H9 (cell line): Measurements from ENCODE around the gene HSPH1. TPM values are rescaled to one million over a fixed set of nuclear protein-coding genes. Genes with fewer than 3 reads are reported as not detected.

Experiments
- DNase-seq: peaks from one replicate; pipeline ENCODE4 v3.0.0-alpha.2; 2017
- H2AFZ ChIP-seq: one replicate; pipeline ENCODE4 v1.6.1; 2013; ENCODE audit warnings: mild to moderate bottlenecking, low read length, control low read depth, moderate library complexity
- H2AK5ac ChIP-seq: 2 replicates; pipeline ENCODE4 v1.6.1; 2013; ENCODE audit warnings: low read length, control low read depth, mixed read lengths; ENCODE audit not compliant: insufficient read length
- H2BK120ac ChIP-seq: one replicate; pipeline ENCODE4 v1.6.1; 2013; ENCODE audit warnings: low read depth, mild to moderate bottlenecking, low read length, control low read depth, inconsistent platforms; ENCODE audit not compliant: poor library complexity, severe bottlenecking
- H2BK12ac ChIP-seq: 2 replicates; pipeline ENCODE4 v1.6.1; 2013; ENCODE audit warnings: low read length, control low read depth, mixed read lengths, low read depth; ENCODE audit not compliant: insufficient read length
- H2BK15ac ChIP-seq: 2 replicates; pipeline ENCODE4 v1.6.1; 2013; ENCODE audit warnings: low read depth, low read length, control low read depth
- H2BK20ac ChIP-seq: one replicate; pipeline ENCODE4 v1.6.1; 2013; ENCODE audit warnings: low read depth, mild to moderate bottlenecking, low read length, control low read depth, inconsistent platforms; ENCODE audit not compliant: poor library complexity, severe bottlenecking
- H2BK5ac ChIP-seq: 2 replicates; pipeline ENCODE4 v1.6.1; 2013; ENCODE audit warnings: low read length, control low read depth, mixed read lengths; ENCODE audit not compliant: insufficient read length
- H3K14ac ChIP-seq: 2 replicates; pipeline ENCODE4 v1.6.1; 2013; ENCODE audit warnings: low read length, control low read depth; ENCODE audit not compliant: insufficient read depth
- H3K18ac ChIP-seq: 2 replicates; pipeline ENCODE4 v1.6.1; 2013; ENCODE audit warnings: low read depth, mild to moderate bottlenecking, mixed read lengths, low read length, control low read depth; ENCODE audit not compliant: insufficient read length
- H3K23ac ChIP-seq: 2 replicates; pipeline ENCODE4 v1.6.1; 2013; ENCODE audit warnings: low read length, control low read depth, mixed read lengths, low read depth; ENCODE audit not compliant: insufficient read length
- H3K23me2 ChIP-seq: 2 replicates; pipeline ENCODE4 v1.6.1; 2013; ENCODE audit warnings: low read depth, mild to moderate bottlenecking, mixed read lengths, low read length, control low read depth; ENCODE audit not compliant: insufficient read length, poor library complexity, severe bottlenecking
- H3K27ac ChIP-seq: 2 replicates; pipeline ENCODE4 v1.5.1; 2013; ENCODE audit warnings: low read length, control low read depth, mixed read lengths, low read depth; ENCODE audit not compliant: insufficient read length
- H3K27me3 ChIP-seq: 2 replicates; pipeline ENCODE4 v1.6.1; 2013; ENCODE audit warnings: low read length, control low read depth, inconsistent platforms; ENCODE audit not compliant: insufficient read depth
- H3K4ac ChIP-seq: 2 replicates; pipeline ENCODE4 v1.6.1; 2013; ENCODE audit warnings: low read depth, mild to moderate bottlenecking, control low read depth, inconsistent platforms, low read length, moderate library complexity
- H3K4me1 ChIP-seq: 2 replicates; pipeline ENCODE4 v1.6.1; 2013; ENCODE audit warnings: low read length, control low read depth, inconsistent platforms; ENCODE audit not compliant: insufficient read depth
- H3K4me2 ChIP-seq: 2 replicates; pipeline ENCODE4 v1.6.1; 2013; ENCODE audit warnings: low read length, control low read depth, mixed read lengths; ENCODE audit not compliant: insufficient read length, insufficient read depth
- H3K56ac ChIP-seq: 2 replicates; pipeline ENCODE4 v1.6.1; 2013; ENCODE audit warnings: low read depth, mild to moderate bottlenecking, mixed read lengths, low read length, control low read depth; ENCODE audit not compliant: insufficient read length
- H3K79me1 ChIP-seq: 2 replicates; pipeline ENCODE4 v1.6.1; 2013; ENCODE audit warnings: low read depth, mild to moderate bottlenecking, moderate library complexity, low read length, control low read depth, inconsistent platforms; ENCODE audit not compliant: insufficient read depth, poor library complexity, severe bottlenecking
- H3K79me2 ChIP-seq: 2 replicates; pipeline ENCODE4 v1.6.1; 2013; ENCODE audit warnings: low read length, control low read depth, inconsistent platforms; ENCODE audit not compliant: insufficient read depth
- H3K9ac ChIP-seq: 2 replicates; pipeline ENCODE4 v1.6.1; 2013; ENCODE audit warnings: low read length, control low read depth, mixed read lengths; ENCODE audit not compliant: insufficient read length; ENCODE audit errors: extremely low read depth
- H3K9me3 ChIP-seq: one replicate; pipeline ENCODE4 v1.6.1; 2013; ENCODE audit warnings: low read depth, low read length, inconsistent platforms; ENCODE audit not compliant: control insufficient read depth
- H3T11ph ChIP-seq: one replicate; pipeline ENCODE4 v1.6.1; 2013; ENCODE audit warnings: mild to moderate bottlenecking, low read length, control low read depth, inconsistent platforms
- H4K20me1 ChIP-seq: one replicate; pipeline ENCODE4 v1.6.1; 2013; ENCODE audit not compliant: control insufficient read depth, insufficient read length, insufficient read depth
- H4K5ac ChIP-seq: 2 replicates; pipeline ENCODE4 v1.6.1; 2013; ENCODE audit warnings: low read depth, mild to moderate bottlenecking, mixed read lengths, low read length, control low read depth; ENCODE audit not compliant: insufficient read length
- H4K8ac ChIP-seq: replicated peaks from 2 replicates; pipeline ENCODE4 v1.6.1; 2013; ENCODE audit warnings: low read length, control low read depth, mixed read lengths, low read depth; ENCODE audit not compliant: insufficient read length
- H4K91ac ChIP-seq: 2 replicates; pipeline ENCODE4 v1.6.1; 2013; ENCODE audit warnings: low read depth, mild to moderate bottlenecking, moderate library complexity, mixed read lengths, low read length, control low read depth; ENCODE audit not compliant: insufficient read length
- H3K27ac Mint-ChIP-seq, 3 experiments: 2 replicates in 2 of 3; 3 replicates in 1 of 3; pipeline ENCODE4 v1.8.0; 2020 to 2021; ENCODE audit warnings: mixed read lengths in 3 of 3, mild to moderate bottlenecking in 1 of 3, moderate library complexity in 1 of 3
- H3K27me3 Mint-ChIP-seq: 2 replicates; pipeline ENCODE4 v1.8.0; 2021; ENCODE audit warnings: low read depth, mild to moderate bottlenecking, moderate library complexity, mixed read lengths
- H3K36me3 Mint-ChIP-seq, 3 experiments: 2 replicates in 2 of 3; 3 replicates in 1 of 3; pipeline ENCODE4 v1.8.0; 2020 to 2021; ENCODE audit warnings: low read depth in 3 of 3, mixed read lengths in 3 of 3; ENCODE audit not compliant: insufficient read depth in 1 of 3
- H3K4me1 Mint-ChIP-seq, 2 experiments: 2 replicates each; pipeline ENCODE4 v1.8.0; 2020; ENCODE audit warnings: mixed read lengths in 2 of 2
- H3K4me3 Mint-ChIP-seq, 2 experiments: 2 replicates in 1 of 2; 3 replicates in 1 of 2; pipeline ENCODE4 v1.8.0; 2020 to 2021; ENCODE audit warnings: mild to moderate bottlenecking in 2 of 2, mixed read lengths in 2 of 2, moderate library complexity in 1 of 2
- H3K9me3 Mint-ChIP-seq, 2 experiments: 2 replicates in 1 of 2; 3 replicates in 1 of 2; pipeline ENCODE4 v1.8.0; 2020; ENCODE audit warnings: mild to moderate bottlenecking in 2 of 2, mixed read lengths in 2 of 2, moderate library complexity in 1 of 2
- CTCF ChIP-seq: fragments of 200-600 bp; sonication (generic); conservative IDR thresholded peaks from 3 replicates; pipeline ENCODE4 v1.8.0; 2021; ENCODE audit warnings: antibody characterized with exemption, mild to moderate bottlenecking
- WGBS: extraction: QIAGEN DNeasy Blood & Tissue Kit; methylation state at CpG from one replicate; pipeline ENCODE4 v1.1.7; 2013; ENCODE audit warnings: missing lambda C conversion rate, low lambda C conversion rate, mixed read lengths; ENCODE audit not compliant: insufficient read length; ENCODE audit errors: extremely low coverage; 5-methylcytosine and 5-hydroxymethylcytosine counted together
- total RNA-seq: library from RNA; stranded (reverse); gene quantifications from 2 replicates; pipeline ENCODE4 v1.2.1, GENCODE V29; 2021

HSPH1 gene
- total RNA-seq, 1 experiment from 2014 or later: 141 TPM

- DNase-seq: no peak
- WGBS: no CpG with 5 or more reads among the region's 3 CpGs
- H2AFZ ChIP-seq: no peak overlapping the region
- H2BK15ac ChIP-seq: no peak overlapping the region
- H3K79me1 ChIP-seq: no peaks in the 10 kb centered on the region
- H3K27me3 ChIP-seq: no peaks in the 10 kb centered on the region
- Mint-ChIP-seq H3K9me3 (no peaks in the 10 kb centered on the region), H3K4me1 (peaks cover 7% of the 10 kb centered on the region in 2 experiments), H3K27me3 (no peaks in the 10 kb centered on the region), H3K36me3 (no peaks in the 10 kb centered on the region), H3K4me3 (no peak overlapping the region), H3K27ac (peak overlapping the region in 1 of 3 experiments; percentile 58; a peak in 1 of 7 replicates)
- H2BK20ac ChIP-seq: no peak overlapping the region
- H3K9ac ChIP-seq: no peak overlapping the region
- H3K18ac ChIP-seq: no peak overlapping the region
- H3K4ac ChIP-seq: no peak overlapping the region
- H3K4me1 ChIP-seq: no peaks in the 10 kb centered on the region
- H3K9me3 ChIP-seq: no peaks in the 10 kb centered on the region
- no peak overlapping the region for H3T11ph ChIP-seq
- H2AK5ac ChIP-seq: no peak overlapping the region
- no peak overlapping the region for H3K4me2 ChIP-seq
- no peak overlapping the region for H4K91ac ChIP-seq
- no peak overlapping the region for H4K5ac ChIP-seq
- H2BK5ac ChIP-seq: no peak overlapping the region
- no peaks in the 10 kb centered on the region for H3K23me2 ChIP-seq
- no peak overlapping the region for H3K27ac ChIP-seq
- H2BK120ac ChIP-seq: no peak overlapping the region
- no peak overlapping the region for H3K23ac ChIP-seq
- H3K14ac ChIP-seq: no peak overlapping the region
- H4K20me1 ChIP-seq: no peaks in the 10 kb centered on the region
- no peak for TF ChIP-seq CTCF
- H4K8ac ChIP-seq: no peak overlapping the region
- no peak overlapping the region for H2BK12ac ChIP-seq
- no peaks in the 10 kb centered on the region for H3K79me2 ChIP-seq
- no peak overlapping the region for H3K56ac ChIP-seq
Observed at GRCh38 chr13:31105856-31106255, 55.8 kb downstream of the HSPH1 start.
